ENCODE measurements around the gene MEF2C. TPM values are rescaled to one million over a fixed set of nuclear protein-coding genes. Genes with fewer than 3 reads are reported as not detected.

The MEF2C gene
- total and polyA plus RNA-seq, 2 donors (not counting 1 experiment from before 2014, with no cell fraction given) = 12.2 to 15.7 TPM

DNA sequence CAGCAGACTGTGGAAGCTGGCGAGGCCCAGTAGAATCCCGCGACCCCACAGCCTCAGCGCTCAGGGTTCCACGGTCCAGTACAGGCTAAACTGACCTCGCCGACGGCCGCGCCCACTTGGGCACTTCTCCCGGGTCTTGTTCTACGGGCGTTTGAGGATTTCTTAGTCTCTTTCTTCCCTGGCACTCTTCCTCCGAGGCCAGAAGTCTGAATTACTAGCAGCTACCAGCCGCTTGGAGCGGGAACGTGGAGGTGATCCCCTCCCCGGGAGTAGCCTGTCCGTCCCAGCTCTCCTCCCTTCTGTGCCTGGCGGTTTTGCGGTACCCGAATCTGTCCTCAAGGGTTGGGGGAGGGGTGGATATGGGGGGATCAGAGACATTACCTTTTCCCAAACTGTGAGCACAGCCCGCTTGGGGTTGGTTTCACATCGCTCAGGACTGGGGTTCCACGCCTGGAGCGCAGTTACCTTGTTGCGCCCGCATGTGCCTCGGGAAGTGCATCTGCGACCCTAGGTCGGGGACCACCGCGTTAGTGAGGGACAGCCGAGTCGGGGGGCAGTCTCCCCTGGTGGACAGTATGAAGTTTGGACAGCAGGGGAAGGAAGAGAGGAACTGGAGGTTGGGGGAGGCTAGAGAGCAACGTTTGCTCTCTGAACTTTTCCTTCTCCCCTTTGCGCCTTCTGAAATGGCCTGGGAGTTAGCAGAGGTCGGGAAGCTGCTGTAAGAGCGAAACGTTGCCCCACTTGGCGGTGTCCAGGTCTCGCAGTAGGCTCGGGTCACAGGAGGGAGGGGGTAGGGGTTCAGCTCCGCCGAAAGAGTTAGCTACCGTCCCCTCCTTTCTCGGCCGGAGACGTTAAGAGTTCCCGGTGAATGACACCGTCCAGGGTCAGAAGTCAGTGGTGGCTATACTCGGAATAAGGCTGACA lies 190.8 kb downstream of the MEF2C start:
- Histone ChIP-seq H2AFZ (ENCODE audit: low read length) (peak overlapping the region; percentile 41), H3K9me3 (ENCODE audit: control insufficient read depth, insufficient read depth, low read depth, low read length) (no peaks in the 10 kb centered on the region), H4K20me1 (ENCODE audit: control insufficient read depth, extremely low read depth, insufficient read depth, low read length) (no peaks in the 10 kb centered on the region), H3K4me2 (ENCODE audit: extremely low read depth, insufficient read depth, low read length) (peak overlapping the region; percentile 62), H3K4me3 (replicated peaks in 1 of 4; ENCODE audit: control extremely low read depth in 1 of 4, insufficient read depth in 1 of 4, low read depth in 3 of 4, low read length in 4 of 4) (peak overlapping the region in 3 of 4 experiments; percentile 4 to 34 (median 4)), H3K4me1 (ENCODE audit: control insufficient read depth, extremely low read depth, insufficient read depth, low read length) (peaks cover 2% of the 10 kb centered on the region), H3K9ac (ENCODE audit: insufficient read depth, low read length) (no peak overlapping the region), H3K27me3 (ENCODE audit: control insufficient read depth, insufficient read depth, low read length) (peaks cover 78% of the 10 kb centered on the region), H3K27ac (ENCODE audit: insufficient read depth, low read length) (no peak overlapping the region), H3K79me2 (ENCODE audit: control insufficient read depth, insufficient read depth, low read length) (no peaks in the 10 kb centered on the region), H3K36me3 (ENCODE audit: control insufficient read depth, insufficient read depth, low read length) (no peaks in the 10 kb centered on the region)
- peak in 1 of 2 donors; percentile 45 for DNase-seq (ENCODE audit: low read depth in 2 of 2)
- peak; percentile 92 for TF ChIP-seq EZH2 (IDR thresholded peaks at IDR 0.05; ENCODE audit: low read length, missing control alignments)
- TF ChIP-seq CTCF (conservative IDR thresholded peaks at IDR 0.05 in 1 of 2, IDR thresholded peaks at IDR 0.05 in 1 of 2; ENCODE audit: low read depth in 1 of 2, low read length in 2 of 2) = no peak

- Histone ChIP-seq H3K9me3 (ENCODE audit: control insufficient read depth, insufficient read depth, low read depth, low read length) (no peaks in the 10 kb centered on the region), H2AFZ (ENCODE audit: low read length) (peak overlapping the region; percentile 41), H3K4me2 (ENCODE audit: extremely low read depth, insufficient read depth, low read length) (peak overlapping the region; percentile 96), H3K4me3 (replicated peaks in 1 of 4; ENCODE audit: control extremely low read depth in 1 of 4, insufficient read depth in 1 of 4, low read depth in 3 of 4, low read length in 4 of 4) (peak overlapping the region; percentile 20 to 45 (median 33)), H3K36me3 (ENCODE audit: control insufficient read depth, insufficient read depth, low read length) (no peaks in the 10 kb centered on the region), H3K79me2 (ENCODE audit: control insufficient read depth, insufficient read depth, low read length) (no peaks in the 10 kb centered on the region), H3K27me3 (ENCODE audit: control insufficient read depth, insufficient read depth, low read length) (peaks cover 85% of the 10 kb centered on the region), H4K20me1 (ENCODE audit: control insufficient read depth, extremely low read depth, insufficient read depth, low read length) (no peaks in the 10 kb centered on the region), H3K9ac (ENCODE audit: insufficient read depth, low read length) (no peak overlapping the region), H3K4me1 (ENCODE audit: control insufficient read depth, extremely low read depth, insufficient read depth, low read length) (peaks cover 2% of the 10 kb centered on the region), H3K27ac (ENCODE audit: insufficient read depth, low read length) (no peak overlapping the region)
- DNase-seq (ENCODE audit: low read depth in 2 of 2) = peak in 1 of 2 donors; percentile 40
- TF ChIP-seq EZH2 (IDR thresholded peaks at IDR 0.05; ENCODE audit: low read length, missing control alignments) = no peak
- no peak for TF ChIP-seq CTCF (conservative IDR thresholded peaks at IDR 0.05 in 1 of 2, IDR thresholded peaks at IDR 0.05 in 1 of 2; ENCODE audit: low read depth in 1 of 2, low read length in 2 of 2)
Observed at GRCh38 chr5:88691230-88691582, 191.8 kb downstream of the MEF2C start.

- H3K27me3 ChIP-seq (ENCODE audit: control insufficient read depth, insufficient read depth, low read length) = peaks cover 91% of the 10 kb centered on the region
- H3K9ac ChIP-seq (ENCODE audit: insufficient read depth, low read length) = no peak overlapping the region
- no peaks in the 10 kb centered on the region for H3K36me3 ChIP-seq (ENCODE audit: control insufficient read depth, insufficient read depth, low read length)
- H3K27ac ChIP-seq (ENCODE audit: insufficient read depth, low read length) = no peak overlapping the region
- H4K20me1 ChIP-seq (ENCODE audit: control insufficient read depth, extremely low read depth, insufficient read depth, low read length) = no peaks in the 10 kb centered on the region
- H3K4me2 ChIP-seq (ENCODE audit: extremely low read depth, insufficient read depth, low read length) = peak overlapping the region; percentile 96
- H3K79me2 ChIP-seq (ENCODE audit: control insufficient read depth, insufficient read depth, low read length) = no peaks in the 10 kb centered on the region
- H3K4me3 ChIP-seq (replicated peaks in 1 of 4; ENCODE audit: control extremely low read depth in 1 of 4, insufficient read depth in 1 of 4, low read depth in 3 of 4, low read length in 4 of 4) = peak overlapping the region; percentile 31 to 45 (median 37)
- DNase-seq (ENCODE audit: low read depth in 2 of 2) = peak; percentile 64 to 66
- H3K4me1 ChIP-seq (ENCODE audit: control insufficient read depth, extremely low read depth, insufficient read depth, low read length) = peaks cover 2% of the 10 kb centered on the region
- peak; percentile 94 for TF ChIP-seq EZH2 (IDR thresholded peaks at IDR 0.05; ENCODE audit: low read length, missing control alignments)
- peak; percentile 94 to 99 for TF ChIP-seq CTCF (conservative IDR thresholded peaks at IDR 0.05 in 1 of 2, IDR thresholded peaks at IDR 0.05 in 1 of 2; ENCODE audit: low read depth in 1 of 2, low read length in 2 of 2)
- H3K9me3 ChIP-seq (ENCODE audit: control insufficient read depth, insufficient read depth, low read depth, low read length) = no peaks in the 10 kb centered on the region
- peak overlapping the region; percentile 41 for H2AFZ ChIP-seq (ENCODE audit: low read length)
Observed at GRCh38 chr5:88690409-88691229, 192.4 kb downstream of the MEF2C start.
